Stimulated activated CD8-positive, alpha-beta memory T cell treated with anti-CD3 and anti-CD28 coated beads, Interleukin-15, amount 100 ng/mL, for 1 hour (primary cell): ENCODE data around the gene INPP5A.
"Not testable (repeated sequence)": the region's sequence is repeated elsewhere in the genome, so short reads cannot be mapped to it uniquely, and the experiment has no call there.

ENCODE experiments used
- DNase-seq: peaks from one replicate; pipeline ENCODE4 v3.0.0-alpha.2; 2020; ENCODE audit warnings: low read depth

INPP5A gene

GRCh38 chr10:132537684-132538001 is at the start of gene INPP5A:
INPP5A (plus strand) TSS chr10:132537787; CDS start chr10:132538097, 310 bp downstream.
- DNase-seq: no peak

- DNase-seq: no peak
Observed at GRCh38 chr10:132488231-132488821, 49.3 kb upstream of the INPP5A start.

DNA sequence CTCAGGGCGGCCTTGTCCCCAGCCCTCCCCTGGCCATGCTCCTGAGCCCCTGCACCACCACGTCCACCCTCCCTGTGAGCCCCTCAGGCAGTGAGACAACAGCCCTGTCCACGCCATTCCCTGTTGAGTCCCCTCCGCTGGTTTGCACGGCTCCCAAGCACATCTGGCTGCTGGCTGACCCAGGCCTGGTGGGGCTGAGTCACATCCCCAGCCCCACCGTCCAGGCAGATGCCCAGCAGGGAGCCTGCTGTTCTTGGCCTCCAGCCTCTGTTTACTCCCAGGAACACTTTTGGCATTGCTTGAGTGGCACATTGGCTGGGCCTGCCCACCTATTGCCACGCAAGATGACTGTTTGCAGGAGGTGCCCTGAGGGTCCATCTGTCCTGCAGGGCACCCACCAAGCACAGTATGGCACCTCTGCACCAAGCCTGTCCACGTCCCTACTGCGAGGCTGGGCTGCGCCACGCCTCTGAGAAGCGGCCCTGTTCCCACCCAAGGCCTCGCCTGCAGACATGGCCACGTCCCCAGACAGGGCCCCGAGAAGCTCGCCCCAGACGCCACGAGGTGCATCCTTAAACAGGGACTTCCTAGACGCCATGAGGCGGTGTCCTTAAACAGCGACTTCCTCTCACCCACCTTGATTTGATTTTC is 48.4 kb upstream of the INPP5A start:
- no peak for DNase-seq

GRCh38 chr10:132489704-132490534 is 47.7 kb upstream of the INPP5A start:
- no peak for DNase-seq

GRCh38 chr10:132491534-132491933 is 46.1 kb upstream of the INPP5A start:
- not testable (repeated sequence) for DNase-seq

DNA sequence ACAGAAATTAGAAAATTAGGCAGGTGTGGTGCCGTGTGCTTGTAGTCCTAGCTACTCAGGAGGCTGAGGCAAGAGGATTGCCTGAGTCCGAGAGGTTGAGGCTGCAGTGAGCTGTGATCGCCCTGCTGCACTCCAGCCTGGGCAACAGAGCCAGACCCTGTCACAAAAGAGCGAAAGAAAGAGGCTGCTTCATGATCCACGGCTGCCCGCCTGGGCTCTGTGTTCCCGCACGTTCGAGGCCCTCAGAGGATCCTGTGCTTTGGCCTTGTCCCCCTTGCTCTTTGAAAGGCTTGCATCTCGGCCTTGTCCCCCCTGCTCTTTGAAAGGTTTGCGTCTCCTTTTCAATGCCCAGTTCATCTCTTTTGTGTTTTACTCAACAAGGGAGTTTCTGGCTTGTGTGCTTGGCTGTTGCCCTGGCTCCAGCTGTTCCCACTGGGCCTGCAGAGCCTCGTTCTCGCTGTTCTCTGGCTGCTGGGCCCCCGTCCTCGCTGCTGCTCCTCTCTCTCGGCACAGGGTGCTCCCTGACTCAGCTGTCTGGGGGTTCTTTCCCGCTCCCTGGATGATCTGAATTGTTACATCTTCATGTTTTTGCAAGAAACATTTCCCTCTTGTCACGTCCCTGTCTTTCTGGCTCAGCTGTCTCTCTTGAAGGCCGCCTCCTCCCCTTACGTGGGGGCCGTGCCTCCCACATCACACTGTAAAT is 45.1 kb upstream of the INPP5A start:
- no peak for DNase-seq

- DNase-seq: no peak
Observed at GRCh38 chr10:132493246-132493755, 44.3 kb upstream of the INPP5A start.

- no peak for DNase-seq
Observed at GRCh38 chr10:132493756-132494290, 43.8 kb upstream of the INPP5A start.

GRCh38 chr10:132494866-132495630 is 42.5 kb upstream of the INPP5A start:
- no peak for DNase-seq

- DNase-seq: no peak
Observed at GRCh38 chr10:132496360-132497062, 41.1 kb upstream of the INPP5A start.

GRCh38 chr10:132497063-132497680 is 40.4 kb upstream of the INPP5A start:
- no peak for DNase-seq

- DNase-seq: no peak
Observed at GRCh38 chr10:132497861-132498561, 39.6 kb upstream of the INPP5A start.

DNA sequence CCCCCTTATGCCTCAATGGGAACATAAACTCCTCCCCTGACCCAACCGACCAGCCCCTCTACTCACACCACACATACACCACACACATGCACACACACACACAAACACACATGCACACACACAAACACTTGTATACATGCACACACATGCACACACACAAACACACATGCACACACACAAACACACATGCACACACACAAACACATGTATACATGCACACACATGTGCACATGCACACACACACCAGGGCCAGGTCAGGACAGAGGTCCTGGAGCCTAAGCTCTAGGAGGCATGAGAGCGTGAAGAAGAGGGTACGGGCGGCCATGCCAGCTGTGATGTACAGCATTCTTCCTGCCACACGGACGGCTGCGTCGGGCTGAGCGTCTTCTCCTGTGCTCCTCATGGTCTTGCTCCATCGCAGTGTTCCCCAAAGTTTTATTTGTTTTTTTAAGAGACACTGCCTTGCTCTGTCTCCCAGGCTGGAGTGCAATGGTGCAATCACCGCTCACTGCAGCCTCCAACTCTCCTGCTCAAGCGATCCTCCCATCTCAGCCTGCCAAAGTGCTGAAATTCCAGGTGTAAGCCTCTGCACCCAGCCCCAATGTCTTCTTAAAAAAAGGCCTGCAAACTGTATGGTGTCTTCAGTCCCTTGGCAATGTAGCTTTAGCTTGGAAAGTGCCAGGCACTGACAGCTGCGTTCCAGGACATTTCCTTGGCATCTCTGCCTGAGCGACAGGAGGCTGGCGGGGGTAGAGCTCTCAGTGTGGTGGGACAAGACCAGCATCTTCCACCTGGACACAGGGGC is 38.8 kb upstream of the INPP5A start:
- DNase-seq: no peak

DNA sequence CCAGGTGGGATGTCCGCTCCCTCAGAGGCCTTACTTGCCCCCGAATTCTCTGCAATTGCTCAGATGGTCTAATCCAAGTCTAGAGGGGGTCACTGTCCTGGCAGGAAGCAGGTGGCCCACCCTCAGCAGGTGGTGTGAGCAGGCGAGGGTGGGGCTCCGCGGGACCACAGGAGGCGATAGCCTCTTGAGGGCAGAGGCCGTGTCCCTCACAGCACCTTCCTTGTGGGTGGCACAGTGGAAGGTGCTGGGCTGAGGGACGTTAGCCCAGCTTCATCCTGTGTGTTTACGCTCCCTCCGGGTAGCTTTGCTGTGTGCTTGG is 38.3 kb upstream of the INPP5A start:
- DNase-seq: no peak

- no peak for DNase-seq
Observed at GRCh38 chr10:132500781-132501415, 36.7 kb upstream of the INPP5A start.

DNA sequence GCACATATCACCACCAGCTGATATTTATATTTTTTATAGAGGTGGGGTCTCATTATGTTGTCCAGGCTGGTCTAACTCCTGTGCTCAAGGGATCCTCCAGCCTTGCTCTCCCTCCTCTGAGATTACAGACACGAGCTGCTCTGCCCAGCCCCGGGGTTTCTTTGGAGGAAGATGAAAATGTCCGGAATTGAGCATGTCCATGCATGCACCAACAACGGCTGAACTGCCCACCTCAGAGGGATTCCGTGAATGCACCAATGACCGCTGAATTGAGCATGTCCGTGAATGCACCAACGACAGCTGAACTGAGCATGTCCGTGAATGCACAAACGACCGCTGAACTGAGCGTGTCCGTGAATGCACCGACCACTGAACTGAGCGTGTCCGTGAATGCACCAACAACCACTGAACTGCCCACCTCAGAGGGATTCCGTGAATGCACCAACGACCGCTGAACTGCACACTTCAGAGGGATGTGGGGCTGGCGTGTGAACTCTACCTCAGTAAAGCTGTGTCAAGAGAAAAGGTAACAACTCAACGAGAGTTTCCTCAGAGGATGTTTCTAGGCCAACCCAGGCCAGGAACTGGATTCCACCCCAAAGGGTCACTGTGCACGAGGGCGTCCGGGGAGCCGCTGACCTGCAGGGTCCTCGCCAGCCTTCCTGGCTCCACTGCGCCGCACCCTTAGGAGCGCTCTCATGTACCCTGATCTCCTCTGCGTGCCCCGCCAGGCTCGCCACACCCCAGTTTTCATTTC is 34.9 kb upstream of the INPP5A start:
- no peak for DNase-seq

- DNase-seq: no peak
Observed at GRCh38 chr10:132503581-132504421, 33.8 kb upstream of the INPP5A start.
